Caco-2 (cell line): ENCODE measurements around the gene OSM. TPM values are rescaled to one million over a fixed set of nuclear protein-coding genes. Genes with fewer than 3 reads are reported as not detected.

Source experiments
- BruUV-seq: library from RNA; stranded (reverse); fragments of 400-500 nt; replicated peaks from 2 replicates; lab custom pipeline; 2021; lab: Mats Ljungman, UMichigan
- CTCF ChIA-PET: fragments of 300-600 bp; sonication (Branson Sonifier 250); formaldehyde crosslinking; loops from one replicate; lab custom pipeline; 2022; ENCODE audit warnings: antibody characterized with exemption; lab: Charles Lee
- POLR2A ChIA-PET: fragments of 300-600 bp; sonication (Branson Sonifier 250); formaldehyde crosslinking; loops from one replicate; lab custom pipeline; 2022; ENCODE audit warnings: antibody characterized with exemption; lab: Charles Lee
- DNase-seq, 2 experiments: peaks; one replicate each; pipeline versions ENCODE4 v3.0.0 to v3.0.0-alpha.2; 2020 to 2022
- H3K27me3 ChIP-seq: replicated peaks from 2 replicates; pipeline ENCODE4 v1.6.0; 2011; ENCODE audit warnings: low read length; ENCODE audit not compliant: control insufficient read depth, insufficient read depth
- H3K36me3 ChIP-seq: 2 replicates; pipeline ENCODE4 v1.5.1; 2011; ENCODE audit warnings: low read length; ENCODE audit not compliant: control insufficient read depth, insufficient read depth
- H3K4me1 ChIP-seq: fragments of 250-450 bp; sonication (Bioruptor Pico); 2 replicates; pipeline ENCODE4 v1.5.1; 2020; ENCODE audit warnings: mild to moderate bottlenecking
- H3K4me3 ChIP-seq: 2 replicates; pipeline ENCODE4 v1.5.1; 2011; ENCODE audit warnings: low read depth, mild to moderate bottlenecking, control low read depth, low read length
- H3K9me3 ChIP-seq: fragments of 250-450 bp; sonication (Bioruptor Pico); 2 replicates; pipeline ENCODE4 v1.5.1; 2020; ENCODE audit warnings: mild to moderate bottlenecking, moderate library complexity
- H3K27ac Mint-ChIP-seq: one replicate; pipeline ENCODE4 v1.8.0; 2022; ENCODE audit warnings: mixed read lengths; ENCODE audit not compliant: unreplicated experiment
- H3K27me3 Mint-ChIP-seq: one replicate; pipeline ENCODE4 v1.8.0; 2022; ENCODE audit warnings: mixed read lengths; ENCODE audit not compliant: insufficient read depth, unreplicated experiment
- H3K36me3 Mint-ChIP-seq: one replicate; pipeline ENCODE4 v1.8.0; 2022; ENCODE audit warnings: mild to moderate bottlenecking, mixed read lengths; ENCODE audit not compliant: insufficient read depth, unreplicated experiment
- H3K4me1 Mint-ChIP-seq: one replicate; pipeline ENCODE4 v1.8.0; 2022; ENCODE audit warnings: low read depth, mixed read lengths; ENCODE audit not compliant: unreplicated experiment
- H3K4me3 Mint-ChIP-seq: one replicate; pipeline ENCODE4 v1.8.0; 2022; ENCODE audit warnings: mild to moderate bottlenecking, moderate library complexity, mixed read lengths; ENCODE audit not compliant: unreplicated experiment
- H3K9me3 Mint-ChIP-seq: one replicate; pipeline ENCODE4 v1.8.0; 2022; ENCODE audit warnings: mixed read lengths; ENCODE audit not compliant: unreplicated experiment
- intact Hi-C: fragments of 100-400 bp; cut with micrococcal nuclease; formaldehyde crosslinking; loops from one replicate; pipeline ENCODE4 v1.10.0; 2022; ENCODE audit not compliant: unreplicated experiment
- total RNA-seq: library from RNA; stranded (reverse); gene quantifications from 2 replicates; pipeline ENCODE4 v1.2.3, GENCODE V29; 2022
- TF ChIP-seq, protein P1 (sequence below), 2 experiments: fragments of 200-600 bp in 1 of 2; IDR thresholded peaks; 1 replicate in 1 of 2; 2 replicates in 1 of 2; pipeline versions ENCODE4 v1.5.1 to v1.8.0; 2011 to 2022; ENCODE audit warnings: antibody characterized with exemption in 1 of 2, control low read depth in 1 of 2, inconsistent platforms in 1 of 2, low read depth in 1 of 2, low read length in 1 of 2, mild to moderate bottlenecking in 1 of 2, moderate library complexity in 1 of 2; ENCODE audit not compliant: insufficient read depth in 1 of 2, severe bottlenecking in 1 of 2, unreplicated experiment in 1 of 2

Gene OSM
- total RNA-seq, 1 experiment from 2014 or later: not detected

DNA sequence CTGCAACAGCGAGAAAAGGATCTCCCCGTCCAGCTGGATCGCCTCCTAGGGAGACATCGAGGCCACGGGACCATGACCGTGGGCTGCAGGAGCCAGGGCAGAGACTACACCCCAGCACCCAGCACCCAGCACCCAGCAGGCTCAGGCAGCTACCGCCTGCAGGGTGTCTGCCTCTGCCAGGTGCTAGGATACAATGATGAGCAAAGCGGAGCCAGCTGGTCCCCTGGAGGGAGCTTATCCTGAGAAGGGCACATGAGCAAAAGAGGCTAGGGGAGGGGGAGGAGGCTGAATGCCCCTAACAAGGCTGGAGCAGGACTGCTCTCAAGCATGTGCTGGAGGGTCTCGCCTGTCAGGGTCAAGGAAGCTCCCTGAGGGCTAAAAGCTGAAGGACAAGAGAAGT lies 27.4 kb upstream of the OSM start:
- Mint-ChIP-seq H3K27me3 (no peaks in the 10 kb centered on the region), H3K4me1 (peaks cover 12% of the 10 kb centered on the region), H3K4me3 (no peak overlapping the region), H3K27ac (no peak overlapping the region), H3K9me3 (no peaks in the 10 kb centered on the region), H3K36me3 (peaks cover 19% of the 10 kb centered on the region)
- H3K36me3 ChIP-seq: peaks cover 3% of the 10 kb centered on the region
- CTCF ChIA-PET: no interaction called here
- no peak overlapping the region for H3K4me3 ChIP-seq
- H3K27me3 ChIP-seq: no peaks in the 10 kb centered on the region
- BruUV-seq: no TSS peak
- no peak for DNase-seq
- H3K9me3 ChIP-seq: no peaks in the 10 kb centered on the region
- POLR2A ChIA-PET: no interaction called here
- TF ChIP-seq, protein P1, sequence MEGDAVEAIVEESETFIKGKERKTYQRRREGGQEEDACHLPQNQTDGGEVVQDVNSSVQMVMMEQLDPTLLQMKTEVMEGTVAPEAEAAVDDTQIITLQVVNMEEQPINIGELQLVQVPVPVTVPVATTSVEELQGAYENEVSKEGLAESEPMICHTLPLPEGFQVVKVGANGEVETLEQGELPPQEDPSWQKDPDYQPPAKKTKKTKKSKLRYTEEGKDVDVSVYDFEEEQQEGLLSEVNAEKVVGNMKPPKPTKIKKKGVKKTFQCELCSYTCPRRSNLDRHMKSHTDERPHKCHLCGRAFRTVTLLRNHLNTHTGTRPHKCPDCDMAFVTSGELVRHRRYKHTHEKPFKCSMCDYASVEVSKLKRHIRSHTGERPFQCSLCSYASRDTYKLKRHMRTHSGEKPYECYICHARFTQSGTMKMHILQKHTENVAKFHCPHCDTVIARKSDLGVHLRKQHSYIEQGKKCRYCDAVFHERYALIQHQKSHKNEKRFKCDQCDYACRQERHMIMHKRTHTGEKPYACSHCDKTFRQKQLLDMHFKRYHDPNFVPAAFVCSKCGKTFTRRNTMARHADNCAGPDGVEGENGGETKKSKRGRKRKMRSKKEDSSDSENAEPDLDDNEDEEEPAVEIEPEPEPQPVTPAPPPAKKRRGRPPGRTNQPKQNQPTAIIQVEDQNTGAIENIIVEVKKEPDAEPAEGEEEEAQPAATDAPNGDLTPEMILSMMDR (IDR thresholded peaks at IDR 0.05; ENCODE audit: insufficient read depth in 1 of 2, low read depth in 1 of 2, low read length in 1 of 2, severe bottlenecking in 1 of 2, unreplicated experiment in 1 of 2): no peak
- intact Hi-C loops: no loop called here
- H3K4me1 ChIP-seq: peaks cover 14% of the 10 kb centered on the region

DNA sequence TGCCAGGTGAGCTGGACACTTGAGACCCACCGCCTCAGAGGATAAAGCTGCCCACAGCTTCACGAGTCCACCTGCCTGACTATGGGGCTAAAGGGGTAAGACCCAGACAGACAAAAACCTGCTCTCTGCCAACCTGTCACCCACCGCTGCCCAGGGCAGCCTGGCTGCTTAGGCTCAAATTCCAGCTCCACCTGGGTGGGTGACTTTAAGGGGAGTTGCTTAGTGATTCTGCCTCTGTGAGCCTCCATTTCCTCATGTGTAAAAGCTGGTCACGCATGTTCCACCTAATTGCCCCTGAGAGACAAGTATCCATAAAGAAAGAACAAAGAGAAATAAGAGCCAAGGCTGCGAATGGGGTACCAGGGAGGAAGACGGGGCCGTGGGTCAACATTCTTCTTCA lies 26.4 kb upstream of the OSM start:
- no peak for DNase-seq
- Histone ChIP-seq H3K27me3 (no peaks in the 10 kb centered on the region), H3K9me3 (no peaks in the 10 kb centered on the region), H3K4me3 (no peak overlapping the region), H3K4me1 (peaks cover 8% of the 10 kb centered on the region), H3K36me3 (peaks cover 3% of the 10 kb centered on the region)
- intact Hi-C loops: no loop called here
- Mint-ChIP-seq H3K4me1 (peaks cover 6% of the 10 kb centered on the region), H3K4me3 (no peak overlapping the region), H3K27me3 (no peaks in the 10 kb centered on the region), H3K36me3 (peaks cover 9% of the 10 kb centered on the region), H3K9me3 (no peaks in the 10 kb centered on the region), H3K27ac (no peak overlapping the region)
- ChIA-PET POLR2A (interaction anchor here (0.7 kb wide), 1 partner anchor 34 kb away, joined by 3 read pairs; the partner anchor contains the start of gene TBC1D10A), CTCF (no interaction called here)
- BruUV-seq: no TSS peak
- TF ChIP-seq, protein P1 (IDR thresholded peaks at IDR 0.05; ENCODE audit: insufficient read depth in 1 of 2, low read depth in 1 of 2, low read length in 1 of 2, severe bottlenecking in 1 of 2, unreplicated experiment in 1 of 2): no peak

DNA sequence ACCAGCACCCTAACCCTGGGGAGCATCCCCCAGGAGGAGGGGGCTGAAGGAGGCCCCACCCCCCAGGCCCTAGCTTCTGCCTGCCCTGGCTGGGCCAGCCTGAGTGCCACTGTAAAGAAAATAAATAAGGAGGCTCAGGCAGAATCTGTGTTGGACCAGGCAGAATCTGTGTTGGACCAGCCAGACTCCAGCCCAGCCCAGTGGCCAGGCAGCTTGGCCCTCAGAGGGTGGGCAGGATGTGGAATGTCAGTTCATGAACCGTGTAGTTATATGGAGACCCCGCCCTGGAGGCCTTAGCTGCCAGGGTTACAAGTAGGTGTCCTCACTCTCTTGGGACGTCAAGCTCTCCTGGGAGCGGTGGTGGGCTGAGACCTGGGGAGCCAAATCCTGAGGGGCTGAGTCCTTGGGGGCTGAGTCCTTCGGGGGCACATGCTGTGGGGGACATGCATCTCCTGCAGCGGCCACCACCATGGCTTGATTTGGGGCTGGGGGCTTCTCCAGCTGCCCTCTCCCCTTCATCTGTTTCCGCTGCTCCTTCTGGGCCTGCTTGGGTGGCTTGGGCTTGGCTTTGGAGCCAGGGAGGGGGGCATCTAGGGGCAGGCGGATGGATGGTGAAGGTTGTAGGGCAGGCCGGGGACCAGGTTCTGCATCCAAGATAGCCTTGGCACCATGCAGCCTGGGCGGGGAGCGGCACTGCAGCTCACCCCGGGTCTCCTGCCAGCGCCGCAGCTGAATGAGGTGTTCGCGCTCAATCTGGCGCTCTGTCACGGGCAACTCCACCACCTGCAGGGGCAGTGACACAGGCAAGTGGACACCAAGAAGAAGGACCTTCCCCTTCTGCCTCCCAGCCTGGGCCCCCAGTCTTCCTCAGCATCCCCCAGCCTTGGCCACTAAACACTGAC lies 25.7 kb upstream of the OSM start:
- H3K36me3 Mint-ChIP-seq: peaks cover 8% of the 10 kb centered on the region
- POLR2A ChIA-PET: interaction anchor here (0.7 kb wide), 1 partner anchor 35 kb away, joined by 3 read pairs; the partner anchor contains the start of gene TBC1D10A

More for the DNA sequence above, 25.7 kb upstream of the OSM start:
- Mint-ChIP-seq H3K4me3 (no peak overlapping the region), H3K9me3 (no peaks in the 10 kb centered on the region), H3K4me1 (peaks cover 5% of the 10 kb centered on the region), H3K27me3 (no peaks in the 10 kb centered on the region), H3K27ac (no peak overlapping the region)
- no peak overlapping the region for H3K4me3 ChIP-seq
- CTCF ChIA-PET: interaction anchor here (1.1 kb wide), 1 partner anchor 99 kb away, joined by 3 read pairs; no protein-coding TSS in a partner anchor
- TF ChIP-seq, protein P1 (IDR thresholded peaks at IDR 0.05; ENCODE audit: insufficient read depth in 1 of 2, low read depth in 1 of 2, low read length in 1 of 2, severe bottlenecking in 1 of 2, unreplicated experiment in 1 of 2): no peak
- peaks cover 4% of the 10 kb centered on the region for H3K4me1 ChIP-seq
- intact Hi-C loops: no loop called here
- no peaks in the 10 kb centered on the region for H3K36me3 ChIP-seq
- no peak for DNase-seq
- no TSS peak for BruUV-seq
- no peaks in the 10 kb centered on the region for H3K9me3 ChIP-seq
- no peaks in the 10 kb centered on the region for H3K27me3 ChIP-seq
